HG03280 (cell line): ENCODE results near the gene PHOSPHO2.

Source experiments
- ATAC-seq: cut with Tn5 transposase; IDR thresholded peaks from one replicate; pipeline ENCODE4 v1.9.1; 2021; ENCODE audit warnings: mild to moderate bottlenecking, moderate library complexity; ENCODE audit not compliant: unreplicated experiment

The PHOSPHO2 gene, protein sequence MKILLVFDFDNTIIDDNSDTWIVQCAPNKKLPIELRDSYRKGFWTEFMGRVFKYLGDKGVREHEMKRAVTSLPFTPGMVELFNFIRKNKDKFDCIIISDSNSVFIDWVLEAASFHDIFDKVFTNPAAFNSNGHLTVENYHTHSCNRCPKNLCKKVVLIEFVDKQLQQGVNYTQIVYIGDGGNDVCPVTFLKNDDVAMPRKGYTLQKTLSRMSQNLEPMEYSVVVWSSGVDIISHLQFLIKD

DNA sequence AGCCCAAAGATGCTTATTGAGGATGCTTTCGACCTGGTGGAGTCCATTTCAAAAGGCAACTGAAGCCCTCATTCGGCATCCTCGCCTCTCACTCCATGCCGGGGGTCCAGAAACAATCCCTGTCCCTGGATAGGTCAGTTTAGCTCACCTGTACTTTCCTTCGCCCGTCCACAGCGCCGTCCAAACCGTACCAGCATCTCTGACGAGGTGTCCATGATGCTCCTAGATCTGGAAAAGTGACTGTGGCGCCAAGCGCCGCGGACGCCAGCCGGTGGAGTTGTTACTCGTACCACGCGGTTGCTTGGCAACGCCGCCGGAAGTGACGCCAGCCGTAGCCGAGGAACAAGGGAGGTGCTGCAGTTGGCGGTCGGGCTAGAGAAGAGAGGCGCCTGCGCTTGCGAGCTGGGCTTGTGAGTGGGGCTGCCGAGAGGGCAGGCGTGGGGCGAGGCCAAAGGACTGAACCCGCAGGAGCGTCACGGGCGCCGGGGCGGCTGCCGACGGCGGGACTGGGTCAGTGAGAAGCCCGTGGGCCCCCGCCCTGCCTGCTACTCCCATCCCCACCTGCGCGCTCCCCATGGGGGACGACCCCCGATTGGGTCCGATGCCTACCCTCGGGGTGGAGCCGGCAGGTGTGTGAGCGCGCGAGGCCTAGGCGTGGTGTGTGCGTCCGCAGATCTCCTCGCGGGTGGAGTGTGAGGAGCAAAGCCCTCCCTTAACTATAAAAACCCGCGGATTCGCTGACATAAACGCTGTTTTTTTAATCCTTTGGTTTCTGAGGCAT, at the start of gene PHOSPHO2, which contains the start of gene CFAP210:
PHOSPHO2 (plus strand) TSS at position 357 of the 781 bp plus-strand sequence. CDS start 6,503 bp downstream, outside the sequence.
CFAP210 (minus strand) TSS at position 293 of the 781 bp plus-strand sequence; CDS start at position 215, 78 bp downstream.
- ATAC-seq, result peak; percentile 98

- no peak for ATAC-seq
Observed at GRCh38 chr2:169647496-169647895, 46.8 kb upstream of the PHOSPHO2 start.

DNA sequence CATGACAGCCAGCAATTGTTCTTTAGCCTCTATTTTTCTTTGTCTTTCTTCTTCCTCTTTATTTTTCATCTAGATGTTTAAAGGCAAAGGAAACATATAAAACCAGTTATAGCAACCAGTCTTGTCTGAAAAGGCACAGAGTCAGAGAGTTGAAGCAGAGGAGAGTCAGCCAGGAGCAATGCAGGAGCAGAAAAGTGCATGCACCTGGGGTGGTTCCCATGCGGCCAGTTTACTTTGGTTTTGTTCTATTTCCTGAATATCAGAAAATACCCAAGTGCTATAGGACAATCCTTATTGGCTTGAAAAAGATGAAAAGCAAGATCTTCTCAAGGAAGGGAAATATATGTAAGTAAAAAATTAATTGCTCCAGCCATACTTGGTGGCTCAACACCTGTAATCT, 45.0 kb upstream of the PHOSPHO2 start:
- no peak for ATAC-seq

DNA sequence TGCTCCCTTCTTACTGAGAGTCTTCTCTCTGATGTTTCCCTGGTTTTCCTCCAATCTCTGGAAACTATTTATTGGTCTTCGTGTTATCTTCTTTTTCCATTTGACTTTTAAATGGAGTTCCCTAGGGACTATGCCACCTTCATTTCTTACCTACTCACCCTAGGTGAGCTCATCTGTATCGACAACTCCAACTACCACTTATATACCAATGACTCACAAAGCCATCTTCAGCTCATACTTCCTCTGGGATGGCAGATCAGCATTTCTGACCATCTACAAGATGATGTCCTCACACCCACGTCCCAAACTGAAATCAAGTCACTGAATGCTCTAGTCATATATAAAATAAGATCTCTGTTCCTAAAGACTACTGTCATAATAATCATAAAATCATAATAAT, 40.6 kb upstream of the PHOSPHO2 start:
- no peak for ATAC-seq

DNA sequence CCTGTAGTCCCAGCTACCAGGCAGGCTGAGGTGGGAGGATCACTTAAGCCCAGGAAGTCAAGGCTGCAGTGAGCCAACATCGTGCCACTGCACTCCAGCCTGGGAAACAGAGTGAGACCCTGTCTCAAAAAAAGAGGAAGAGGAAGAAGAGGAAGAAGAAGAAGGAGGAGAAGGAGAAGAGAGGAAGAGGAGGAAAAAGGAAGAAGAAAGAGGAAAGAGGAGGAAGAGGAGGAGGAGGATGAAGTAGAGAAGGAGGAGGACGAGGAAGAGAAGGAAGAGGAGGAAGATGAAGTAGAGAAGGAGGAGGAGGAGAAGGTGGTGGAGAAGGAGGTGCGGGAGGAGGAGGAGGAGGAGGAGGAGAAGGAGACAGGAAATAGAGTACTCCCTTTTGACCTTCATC, 38.1 kb upstream of the PHOSPHO2 start:
- no peak for ATAC-seq

GRCh38 chr2:169658877-169659276, 35.4 kb upstream of the PHOSPHO2 start:
- ATAC-seq, result no peak

GRCh38 chr2:169659320-169659719, 34.9 kb upstream of the PHOSPHO2 start:
- ATAC-seq, result no peak

DNA sequence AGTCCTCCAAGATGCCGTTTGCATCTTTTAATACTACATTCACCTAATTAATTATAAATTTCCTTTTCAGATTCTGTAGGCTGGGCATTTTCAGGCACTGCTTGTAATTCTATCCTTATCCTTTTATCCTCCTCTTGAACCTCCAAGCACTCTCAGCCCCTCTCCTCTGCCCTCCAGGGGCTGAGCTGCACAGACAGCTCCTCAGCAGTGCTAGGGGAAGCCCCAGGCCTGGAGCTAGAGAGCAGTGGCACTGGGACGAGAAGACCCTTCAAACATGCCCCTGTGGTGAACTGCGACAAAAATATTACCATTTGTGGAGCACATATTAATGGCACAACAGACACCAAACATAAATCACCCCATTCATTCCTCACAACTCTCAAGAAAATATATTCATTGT, 33.0 kb upstream of the PHOSPHO2 start:
- no peak for ATAC-seq

GRCh38 chr2:169662744-169663143, 31.5 kb upstream of the PHOSPHO2 start:
- ATAC-seq, result no peak

GRCh38 chr2:169663247-169663646, 31.0 kb upstream of the PHOSPHO2 start:
- ATAC-seq, result no peak

DNA sequence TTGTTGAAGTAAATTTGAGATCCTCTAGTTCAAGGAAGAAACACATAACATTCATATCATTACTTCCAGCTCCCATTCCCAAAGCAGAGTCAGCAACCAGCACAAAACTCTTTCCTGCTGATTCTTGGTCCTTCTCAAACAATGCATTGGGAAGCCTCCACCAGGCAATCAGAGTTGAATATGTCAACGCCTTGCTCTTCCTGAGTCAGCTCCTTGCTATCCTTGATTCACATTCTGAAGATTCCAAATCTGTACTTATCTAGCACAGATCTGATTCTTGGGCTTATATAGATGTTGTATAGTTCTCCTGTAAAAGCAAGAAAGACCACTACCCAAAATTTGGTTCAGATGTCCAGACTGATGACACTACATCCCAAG, 29.7 kb upstream of the PHOSPHO2 start:
- ATAC-seq, result no peak

DNA sequence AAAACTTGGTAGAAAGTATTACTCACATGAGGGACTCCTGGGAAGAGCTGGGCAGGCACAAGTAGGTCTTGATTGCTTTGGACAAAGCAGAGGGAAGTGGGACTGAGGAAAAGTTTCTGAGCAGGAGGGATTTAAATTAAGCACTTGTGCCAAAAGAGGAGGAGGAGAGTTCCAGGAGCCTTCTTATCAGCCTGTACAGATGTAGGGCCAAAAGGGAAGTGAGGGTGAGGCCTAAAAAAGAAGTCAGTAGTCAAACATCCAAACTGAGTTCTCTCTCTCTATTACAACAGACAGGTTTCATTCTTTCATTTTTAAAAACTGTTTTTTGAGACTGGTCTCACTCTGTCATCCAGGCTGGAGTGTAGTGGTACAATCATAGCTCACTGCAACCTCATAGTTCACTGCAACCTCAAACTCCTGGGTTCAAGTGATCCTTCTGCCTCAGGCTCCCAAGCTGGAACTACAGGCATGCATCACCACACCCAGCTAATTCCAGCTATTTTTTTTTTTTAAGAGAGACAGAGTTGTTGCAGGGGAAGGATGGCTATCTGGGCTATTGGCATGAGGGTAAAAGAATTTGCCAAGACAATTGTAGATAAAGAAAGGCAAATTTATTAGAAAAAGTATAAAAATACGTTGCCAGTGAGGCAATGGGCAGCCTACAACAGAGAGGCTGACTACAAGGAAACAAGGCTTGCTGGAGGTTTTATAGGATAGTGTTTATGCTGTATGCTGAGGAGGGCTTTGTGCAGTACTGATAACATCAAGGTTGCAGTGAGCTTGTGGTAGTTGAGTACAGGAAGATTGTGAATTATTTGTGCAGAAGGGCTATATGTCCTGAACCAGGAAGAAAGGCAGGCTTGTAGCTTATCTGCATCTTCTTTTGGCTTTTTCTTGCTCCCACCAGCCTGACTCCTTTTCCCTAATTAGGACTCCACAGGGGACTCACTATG, 29.0 kb upstream of the PHOSPHO2 start:
- no peak for ATAC-seq

DNA sequence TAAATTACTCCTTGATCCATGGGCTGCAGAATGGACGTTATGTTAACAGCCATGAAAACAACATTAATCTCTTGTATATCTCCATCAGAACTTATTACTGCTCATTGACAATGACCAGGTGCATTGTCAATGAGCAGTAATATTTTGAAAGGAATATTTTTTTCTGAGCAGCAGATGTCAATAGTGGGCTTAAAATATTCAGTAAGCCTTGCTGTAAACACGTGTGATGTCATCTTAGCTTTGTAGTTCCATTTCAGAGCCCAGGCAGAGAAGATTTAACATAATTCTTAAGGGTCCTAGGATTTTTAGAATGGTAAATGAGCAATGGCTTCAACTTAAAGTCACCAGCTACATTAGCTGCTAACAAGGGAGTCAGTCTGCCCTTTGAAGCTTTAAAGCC, 26.7 kb upstream of the PHOSPHO2 start:
- ATAC-seq, result no peak

- peak; percentile 77 for ATAC-seq
Observed at GRCh38 chr2:169670215-169670651, 24.0 kb upstream of the PHOSPHO2 start.

DNA sequence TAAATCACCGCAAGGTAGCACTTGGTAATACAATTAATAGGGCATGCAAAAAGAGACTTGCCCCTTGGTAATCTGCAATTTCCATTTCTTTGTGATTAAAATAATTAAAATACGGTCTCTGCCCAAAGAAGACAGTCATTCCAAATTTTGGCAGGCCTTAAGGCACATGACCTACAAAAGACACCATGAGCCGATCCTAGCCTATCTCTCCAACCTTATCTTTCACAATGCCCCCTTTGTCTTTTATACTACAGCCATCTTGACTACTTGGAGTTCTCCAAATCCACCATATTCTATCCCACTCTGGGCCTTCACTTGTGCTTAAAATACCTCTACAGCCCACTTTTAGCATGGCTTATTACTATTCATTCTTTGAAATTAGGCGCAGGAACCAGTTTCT, 23.3 kb upstream of the PHOSPHO2 start:
- no peak for ATAC-seq

DNA sequence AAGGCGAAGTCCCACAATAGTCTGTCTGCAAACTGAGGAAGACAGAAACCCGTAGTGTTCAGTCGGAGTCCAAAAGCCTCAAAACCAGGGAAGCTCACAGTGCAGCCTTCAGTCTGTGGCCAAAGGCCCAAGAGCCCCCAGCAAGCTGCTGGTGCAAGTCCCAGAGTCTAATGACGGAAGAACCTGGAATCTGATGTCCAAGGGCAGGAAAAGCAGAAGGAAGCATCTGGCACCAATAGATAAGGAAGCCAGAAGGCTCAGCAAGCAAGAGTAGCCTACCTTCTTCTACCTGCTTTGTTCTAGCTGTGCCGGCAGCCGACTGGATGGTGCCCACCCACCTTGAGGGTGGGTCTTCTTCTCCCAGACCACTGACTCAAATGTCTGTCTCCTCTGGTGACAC, 21.9 kb upstream of the PHOSPHO2 start:
- no peak for ATAC-seq

- ATAC-seq, result no peak
Observed at GRCh38 chr2:169673106-169673505, 21.2 kb upstream of the PHOSPHO2 start.

DNA sequence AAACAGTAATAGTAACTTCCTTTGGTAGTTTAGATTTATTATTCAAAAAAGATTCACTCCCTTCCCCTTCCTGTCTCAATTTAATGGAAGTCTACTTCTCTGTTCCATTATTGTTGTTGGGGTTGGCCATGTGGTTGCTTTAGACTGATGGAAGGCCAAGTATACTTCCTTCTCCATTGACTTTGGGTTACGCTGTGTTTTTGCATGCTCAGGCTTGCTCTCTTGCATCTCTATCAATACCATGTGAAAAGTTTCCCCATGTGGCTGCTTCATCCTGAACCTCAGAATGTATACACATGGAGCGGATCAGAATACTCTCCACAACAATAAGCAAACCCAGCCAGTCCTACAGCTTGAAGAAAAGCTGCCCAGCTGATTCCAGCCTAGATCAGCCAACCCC, 20.3 kb upstream of the PHOSPHO2 start:
- no peak for ATAC-seq

- ATAC-seq, result no peak
Observed at GRCh38 chr2:169676357-169676756, 17.9 kb upstream of the PHOSPHO2 start.

- no peak for ATAC-seq
Observed at GRCh38 chr2:169676850-169677249, 17.4 kb upstream of the PHOSPHO2 start.

- ATAC-seq, result no peak
Observed at GRCh38 chr2:169683054-169683424, 11.2 kb upstream of the PHOSPHO2 start.
